BLaER1 (cell line): Measurements from ENCODE around the gene SLC24A3.
"Not testable (repeated sequence)": the region's sequence is repeated elsewhere in the genome, so short reads cannot be mapped to it uniquely, and the experiment has no call there.

Experiments used
- H3K27ac ChIP-seq: shearing (Covaris generic); formaldehyde crosslinking; 2 replicates; pipeline ENCODE4 v1.8.1; 2022
- H3K27me3 ChIP-seq: shearing (Covaris generic); formaldehyde crosslinking; 2 replicates; pipeline ENCODE4 v1.8.1; 2022
- H3K36me3 ChIP-seq: shearing (Covaris generic); formaldehyde crosslinking; 2 replicates; pipeline ENCODE4 v1.8.1; 2022
- H3K4me1 ChIP-seq: shearing (Covaris generic); formaldehyde crosslinking; 2 replicates; pipeline ENCODE4 v1.8.1; 2022
- H3K4me2 ChIP-seq: shearing (Covaris generic); formaldehyde crosslinking; 2 replicates; pipeline ENCODE4 v1.8.1; 2022
- H3K4me3 ChIP-seq: shearing (Covaris generic); formaldehyde crosslinking; 2 replicates; pipeline ENCODE4 v1.8.1; 2022
- H3K9ac ChIP-seq: shearing (Covaris generic); formaldehyde crosslinking; 2 replicates; pipeline ENCODE4 v1.8.1; 2022
- H3K9me3 ChIP-seq: shearing (Covaris generic); formaldehyde crosslinking; 2 replicates; pipeline ENCODE4 v1.8.1; 2022
- H4K20me1 ChIP-seq: shearing (Covaris generic); formaldehyde crosslinking; 2 replicates; pipeline ENCODE4 v1.8.1; 2022
- Cebpa-rat ChIP-seq: shearing (Covaris generic); IDR thresholded peaks from 2 replicates; pipeline ENCODE4 v1.8.1; 2022

The SLC24A3 gene

DNA sequence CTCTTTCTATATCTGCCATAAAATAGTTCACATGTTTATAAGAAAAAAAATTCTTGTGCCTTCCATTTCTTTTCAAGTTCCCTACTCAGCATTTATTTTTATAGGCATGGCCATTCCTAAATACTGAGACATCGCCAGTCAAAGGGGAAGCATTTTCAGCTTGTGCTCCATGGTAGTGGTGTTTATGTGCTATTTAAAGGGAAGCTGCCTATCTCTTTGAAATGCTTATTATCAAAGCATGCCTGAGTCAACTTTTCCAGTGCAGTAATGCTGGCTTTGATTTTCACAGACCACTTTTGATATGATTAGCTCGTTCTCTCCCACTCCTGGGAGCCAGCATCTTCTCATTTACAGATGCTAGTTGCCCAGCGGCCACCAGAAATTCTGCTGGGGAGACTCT, 421.5 kb downstream of the SLC24A3 start:
- H3K9ac ChIP-seq: no peak overlapping the region
- no peaks in the 10 kb centered on the region for H3K9me3 ChIP-seq
- H3K36me3 ChIP-seq: no peaks in the 10 kb centered on the region
- no peaks in the 10 kb centered on the region for H3K4me1 ChIP-seq
- no peak overlapping the region for H3K27ac ChIP-seq
- no peaks in the 10 kb centered on the region for H3K27me3 ChIP-seq
- H3K4me2 ChIP-seq: no peak overlapping the region
- no peak for TF ChIP-seq Cebpa-rat
- no peak overlapping the region for H3K4me3 ChIP-seq
- H4K20me1 ChIP-seq: no peaks in the 10 kb centered on the region

- not testable (repeated sequence) for H3K4me1 ChIP-seq
Observed at GRCh38 chr20:19639471-19640045, 427.1 kb downstream of the SLC24A3 start.

DNA sequence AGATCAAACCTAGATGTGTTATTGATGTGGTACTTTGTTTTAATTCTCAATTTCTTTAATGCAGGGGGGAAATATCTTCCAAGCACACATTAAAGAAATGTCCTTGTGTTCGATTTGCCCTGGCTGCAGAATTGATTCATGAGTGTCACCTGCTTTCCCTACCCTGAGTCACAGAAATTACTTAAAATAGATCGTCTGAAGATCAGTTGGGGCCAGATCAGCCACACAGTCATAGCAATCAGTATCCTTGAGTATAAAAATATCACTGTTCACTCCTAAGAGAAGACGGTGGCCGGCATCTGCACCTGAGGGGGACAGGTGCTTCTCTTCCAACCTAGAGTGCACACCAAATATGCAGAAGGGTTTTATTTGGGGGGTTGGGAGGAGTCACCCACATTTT, 430.4 kb downstream of the SLC24A3 start:
- Histone ChIP-seq H3K9ac (no peak overlapping the region), H3K27ac (no peak overlapping the region), H3K4me1 (no peaks in the 10 kb centered on the region), H3K36me3 (no peaks in the 10 kb centered on the region), H4K20me1 (no peaks in the 10 kb centered on the region), H3K9me3 (no peaks in the 10 kb centered on the region), H3K4me2 (no peak overlapping the region), H3K27me3 (no peaks in the 10 kb centered on the region), H3K4me3 (no peak overlapping the region)
- TF ChIP-seq Cebpa-rat: no peak

More at GRCh38 chr20:19639471-19640045, 427.1 kb downstream of the SLC24A3 start:
- H3K4me2 ChIP-seq, H4K20me1 ChIP-seq, H3K27ac ChIP-seq, H3K4me3 ChIP-seq, H3K9me3 ChIP-seq, H3K9ac ChIP-seq, H3K36me3 ChIP-seq, H3K27me3 ChIP-seq: not testable (repeated sequence)

- Histone ChIP-seq H3K4me3 (no peak overlapping the region), H3K4me2 (no peak overlapping the region), H3K27me3 (no peaks in the 10 kb centered on the region), H4K20me1 (no peaks in the 10 kb centered on the region), H3K4me1 (no peaks in the 10 kb centered on the region), H3K27ac (no peak overlapping the region), H3K36me3 (no peaks in the 10 kb centered on the region), H3K9me3 (no peaks in the 10 kb centered on the region), H3K9ac (no peak overlapping the region)
- TF ChIP-seq Cebpa-rat: no peak
Observed at GRCh38 chr20:19644085-19644484, 431.6 kb downstream of the SLC24A3 start.

DNA sequence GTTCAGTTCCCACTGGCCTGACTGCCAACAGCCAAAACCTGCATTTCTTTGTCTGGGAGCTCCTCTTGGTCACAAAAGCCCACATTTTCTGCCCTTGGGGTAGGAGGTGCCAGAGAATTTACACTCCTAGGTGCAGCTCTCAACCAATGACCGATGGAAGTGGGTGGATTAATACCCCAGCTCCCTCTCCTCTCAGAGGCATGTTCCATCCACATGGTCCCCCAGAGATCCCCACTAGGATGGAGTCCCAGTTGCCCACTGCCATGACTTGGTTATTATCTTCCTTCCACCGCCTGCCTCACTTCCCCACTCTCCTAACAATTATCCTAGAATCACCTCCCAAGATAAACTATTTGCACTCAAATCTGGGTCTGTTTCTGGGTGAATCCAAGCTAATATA, 434.5 kb downstream of the SLC24A3 start:
- H3K27me3 ChIP-seq: no peaks in the 10 kb centered on the region
- H4K20me1 ChIP-seq: no peaks in the 10 kb centered on the region
- no peak overlapping the region for H3K27ac ChIP-seq
- H3K4me1 ChIP-seq: no peaks in the 10 kb centered on the region
- no peak overlapping the region for H3K4me2 ChIP-seq
- H3K36me3 ChIP-seq: no peaks in the 10 kb centered on the region
- H3K9me3 ChIP-seq: no peaks in the 10 kb centered on the region
- H3K9ac ChIP-seq: no peak overlapping the region
- no peak for TF ChIP-seq Cebpa-rat
- H3K4me3 ChIP-seq: no peak overlapping the region

DNA sequence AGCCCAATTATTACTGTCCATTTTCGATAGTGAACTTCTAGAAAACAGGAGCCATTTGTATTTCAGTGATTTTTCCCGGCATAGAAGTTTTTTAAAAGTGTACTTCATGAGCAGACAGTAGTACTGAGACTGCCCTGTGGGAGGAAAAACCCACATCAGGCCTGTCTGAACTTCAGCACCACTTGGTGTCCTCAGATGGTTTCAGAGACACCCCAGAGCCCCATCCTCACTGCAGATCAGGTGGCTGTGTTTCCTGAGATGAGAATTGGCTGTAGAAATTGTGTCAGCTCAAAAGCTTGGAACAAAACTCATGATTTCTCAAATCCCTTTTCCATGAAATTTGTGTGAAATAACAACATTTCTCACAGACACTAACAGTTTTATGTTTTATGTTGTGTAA, 435.6 kb downstream of the SLC24A3 start:
- Histone ChIP-seq H3K9ac (no peak overlapping the region), H3K36me3 (no peaks in the 10 kb centered on the region), H4K20me1 (no peaks in the 10 kb centered on the region), H3K9me3 (no peaks in the 10 kb centered on the region), H3K4me1 (peaks cover 10% of the 10 kb centered on the region), H3K4me2 (no peak overlapping the region), H3K4me3 (no peak overlapping the region), H3K27me3 (no peaks in the 10 kb centered on the region), H3K27ac (no peak overlapping the region)
- no peak for TF ChIP-seq Cebpa-rat

DNA sequence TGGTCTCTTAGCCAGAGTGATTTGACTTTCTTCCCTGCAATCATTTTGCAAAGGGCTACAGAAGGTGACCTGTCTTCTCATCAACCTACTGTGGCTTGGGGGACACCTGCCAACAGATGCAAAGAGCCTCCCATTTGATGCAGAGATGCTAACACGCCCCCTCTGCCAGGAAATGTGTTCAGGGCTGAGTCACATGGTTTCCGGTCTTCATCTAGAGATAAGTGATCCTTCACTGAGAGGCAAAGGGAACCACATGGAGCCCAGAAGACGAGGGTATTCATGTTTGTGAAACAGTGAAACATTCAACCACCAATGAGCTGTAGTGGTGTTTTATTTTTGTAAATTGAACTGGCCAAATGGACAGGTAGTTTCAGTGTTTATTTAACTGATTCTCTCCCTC, 436.6 kb downstream of the SLC24A3 start:
- Histone ChIP-seq H3K4me1 (peaks cover 18% of the 10 kb centered on the region), H3K9me3 (no peaks in the 10 kb centered on the region), H3K9ac (no peak overlapping the region), H3K4me2 (no peak overlapping the region), H3K36me3 (no peaks in the 10 kb centered on the region), H3K27ac (no peak overlapping the region), H3K4me3 (no peak overlapping the region), H3K27me3 (no peaks in the 10 kb centered on the region), H4K20me1 (no peaks in the 10 kb centered on the region)
- no peak for TF ChIP-seq Cebpa-rat

- Histone ChIP-seq H3K9ac (no peak overlapping the region), H4K20me1 (no peaks in the 10 kb centered on the region), H3K36me3 (no peaks in the 10 kb centered on the region), H3K4me1 (peaks cover 18% of the 10 kb centered on the region), H3K4me3 (no peak overlapping the region), H3K27me3 (no peaks in the 10 kb centered on the region), H3K4me2 (peak overlapping the region; percentile 64), H3K9me3 (no peaks in the 10 kb centered on the region), H3K27ac (no peak overlapping the region)
- no peak for TF ChIP-seq Cebpa-rat
Observed at GRCh38 chr20:19652591-19653026, 440.2 kb downstream of the SLC24A3 start.

GRCh38 chr20:19653327-19653726, 440.9 kb downstream of the SLC24A3 start:
- no peaks in the 10 kb centered on the region for H3K9me3 ChIP-seq
- no peak overlapping the region for H3K4me3 ChIP-seq
- H4K20me1 ChIP-seq: no peaks in the 10 kb centered on the region
- H3K9ac ChIP-seq: no peak overlapping the region
- no peaks in the 10 kb centered on the region for H3K36me3 ChIP-seq
- H3K27me3 ChIP-seq: no peaks in the 10 kb centered on the region
- peak overlapping the region; percentile 64 for H3K4me2 ChIP-seq
- H3K4me1 ChIP-seq: peaks cover 18% of the 10 kb centered on the region
- H3K27ac ChIP-seq: no peak overlapping the region
- no peak for TF ChIP-seq Cebpa-rat

- Histone ChIP-seq H3K4me1 (peaks cover 18% of the 10 kb centered on the region), H3K9ac (no peak overlapping the region), H3K27me3 (no peaks in the 10 kb centered on the region), H4K20me1 (no peaks in the 10 kb centered on the region), H3K36me3 (no peaks in the 10 kb centered on the region), H3K4me2 (no peak overlapping the region), H3K4me3 (no peak overlapping the region), H3K9me3 (no peaks in the 10 kb centered on the region), H3K27ac (no peak overlapping the region)
- TF ChIP-seq Cebpa-rat: no peak
Observed at GRCh38 chr20:19654921-19655320, 442.5 kb downstream of the SLC24A3 start.

DNA sequence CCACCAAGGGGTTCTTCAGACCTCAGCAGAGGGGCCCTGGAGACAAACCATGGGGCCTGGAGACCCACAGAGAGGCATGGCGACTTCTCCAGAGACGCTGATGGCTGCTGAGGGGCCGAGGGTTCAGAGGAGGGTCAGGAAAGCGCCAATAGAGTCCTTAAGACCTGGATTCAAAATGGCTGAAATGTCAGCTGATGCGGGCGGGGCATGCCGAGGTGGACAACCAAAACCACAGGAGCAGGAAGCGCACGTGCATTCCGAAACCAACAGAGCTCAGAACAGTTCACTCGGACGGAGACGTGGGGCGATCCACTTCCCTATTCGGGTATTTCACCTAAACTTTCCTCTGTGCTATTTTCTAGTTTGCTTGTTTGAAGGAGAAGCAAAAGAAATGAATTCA, 445.7 kb downstream of the SLC24A3 start:
- no peak overlapping the region for H3K4me3 ChIP-seq
- H3K27me3 ChIP-seq: no peaks in the 10 kb centered on the region
- no peak for TF ChIP-seq Cebpa-rat

More for the DNA sequence above, 445.7 kb downstream of the SLC24A3 start:
- Histone ChIP-seq H4K20me1 (no peaks in the 10 kb centered on the region), H3K9me3 (no peaks in the 10 kb centered on the region), H3K4me2 (no peak overlapping the region), H3K36me3 (no peaks in the 10 kb centered on the region), H3K4me1 (peaks cover 8% of the 10 kb centered on the region), H3K27ac (no peak overlapping the region), H3K9ac (no peak overlapping the region)
